ENCODE data around the gene MICB. TPM values are rescaled to one million over a fixed set of nuclear protein-coding genes. Genes with fewer than 3 reads are reported as not detected.
"Not testable (repeated sequence)": the region's sequence is repeated elsewhere in the genome, so short reads cannot be mapped to it uniquely, and the experiment has no call there.

The MICB gene
- total RNA-seq, 1 experiment from 2014 or later: 6.4 TPM

- CTCF ChIA-PET: no interaction called here
- intact Hi-C loops (cut with micrococcal nuclease; ENCODE audit: unreplicated experiment): loop anchor here (5.0 kb wide), 1 partner anchor 41 kb away; no protein-coding TSS in a partner anchor
- no peak overlapping the region for H3K4me3 ChIP-seq (ENCODE audit: low read depth, low read length)
- no peaks in the 10 kb centered on the region for H3K36me3 ChIP-seq (ENCODE audit: control insufficient read depth, insufficient read depth, low read length)
- Mint-ChIP-seq H3K4me1 (ENCODE audit: low read depth, unreplicated experiment) (no peaks in the 10 kb centered on the region), H3K9me3 (ENCODE audit: unreplicated experiment) (no peaks in the 10 kb centered on the region), H3K36me3 (ENCODE audit: insufficient read depth, unreplicated experiment) (no peaks in the 10 kb centered on the region), H3K4me3 (ENCODE audit: unreplicated experiment) (no peak overlapping the region), H3K27ac (ENCODE audit: unreplicated experiment) (no peak overlapping the region), H3K27me3 (ENCODE audit: insufficient read depth, unreplicated experiment) (peaks cover 8% of the 10 kb centered on the region)
- DNase-seq: no peak
- no peaks in the 10 kb centered on the region for H3K4me1 ChIP-seq
- no peaks in the 10 kb centered on the region for H3K9me3 ChIP-seq
- no peaks in the 10 kb centered on the region; the same call in 1 of the 2 replicates for H3K27me3 ChIP-seq (replicated peaks; ENCODE audit: control insufficient read depth, insufficient read depth, low read length)
- TF ChIP-seq CTCF (IDR thresholded peaks at IDR 0.05; ENCODE audit: insufficient read depth in 1 of 2, low read depth in 1 of 2, low read length in 1 of 2, severe bottlenecking in 1 of 2, unreplicated experiment in 1 of 2): no peak
- no TSS peak for BruUV-seq (replicated peaks)
- POLR2A ChIA-PET: no interaction called here
Observed at GRCh38 chr6:31483392-31483791, 14.6 kb upstream of the MICB start.

- no peaks in the 10 kb centered on the region for H3K4me1 ChIP-seq
- no peaks in the 10 kb centered on the region for H3K27me3 ChIP-seq (replicated peaks; ENCODE audit: control insufficient read depth, insufficient read depth, low read length)
- no peak for DNase-seq
- no peaks in the 10 kb centered on the region for H3K4me1 Mint-ChIP-seq (ENCODE audit: low read depth, unreplicated experiment)
- ChIA-PET CTCF (no interaction called here), POLR2A (no interaction called here)
- H3K9me3 Mint-ChIP-seq (ENCODE audit: unreplicated experiment): no peaks in the 10 kb centered on the region
- H3K9me3 ChIP-seq: no peaks in the 10 kb centered on the region
- H3K27ac Mint-ChIP-seq (ENCODE audit: unreplicated experiment): no peak overlapping the region
- no peak overlapping the region for H3K4me3 ChIP-seq (ENCODE audit: low read depth, low read length)
- no peaks in the 10 kb centered on the region for H3K36me3 ChIP-seq (ENCODE audit: control insufficient read depth, insufficient read depth, low read length)
- peaks cover 10% of the 10 kb centered on the region for H3K27me3 Mint-ChIP-seq (ENCODE audit: insufficient read depth, unreplicated experiment)
- no peak for TF ChIP-seq CTCF (IDR thresholded peaks at IDR 0.05; ENCODE audit: insufficient read depth in 1 of 2, low read depth in 1 of 2, low read length in 1 of 2, severe bottlenecking in 1 of 2, unreplicated experiment in 1 of 2)
- no peak overlapping the region for H3K4me3 Mint-ChIP-seq (ENCODE audit: unreplicated experiment)
- no peaks in the 10 kb centered on the region for H3K36me3 Mint-ChIP-seq (ENCODE audit: insufficient read depth, unreplicated experiment)
- no TSS peak for BruUV-seq (replicated peaks)
- intact Hi-C loops (cut with micrococcal nuclease; ENCODE audit: unreplicated experiment): no loop called here
Observed at GRCh38 chr6:31485055-31485454, 12.9 kb upstream of the MICB start.

- H3K4me3 ChIP-seq (ENCODE audit: low read depth, low read length); H3K9me3 ChIP-seq; H3K4me1 Mint-ChIP-seq (ENCODE audit: low read depth, unreplicated experiment); intact Hi-C loops (cut with micrococcal nuclease; ENCODE audit: unreplicated experiment); DNase-seq; BruUV-seq (replicated peaks); H3K9me3 Mint-ChIP-seq (ENCODE audit: unreplicated experiment); H3K4me3 Mint-ChIP-seq (ENCODE audit: unreplicated experiment); CTCF ChIA-PET; H3K27me3 ChIP-seq (replicated peaks; ENCODE audit: control insufficient read depth, insufficient read depth, low read length); H3K27ac Mint-ChIP-seq (ENCODE audit: unreplicated experiment); POLR2A ChIA-PET; H3K4me1 ChIP-seq; H3K36me3 Mint-ChIP-seq (ENCODE audit: insufficient read depth, unreplicated experiment); H3K36me3 ChIP-seq (ENCODE audit: control insufficient read depth, insufficient read depth, low read length): not testable (repeated sequence)
- H3K27me3 Mint-ChIP-seq (ENCODE audit: insufficient read depth, unreplicated experiment): peaks cover 14% of the 10 kb centered on the region
Observed at GRCh38 chr6:31486065-31486837, 11.7 kb upstream of the MICB start.

GRCh38 chr6:31487674-31488073 is 10.3 kb upstream of the MICB start:
- DNase-seq; H3K4me3 ChIP-seq (ENCODE audit: low read depth, low read length); H3K27ac Mint-ChIP-seq (ENCODE audit: unreplicated experiment); H3K4me3 Mint-ChIP-seq (ENCODE audit: unreplicated experiment); intact Hi-C loops (cut with micrococcal nuclease; ENCODE audit: unreplicated experiment); H3K9me3 Mint-ChIP-seq (ENCODE audit: unreplicated experiment); H3K9me3 ChIP-seq; H3K36me3 Mint-ChIP-seq (ENCODE audit: insufficient read depth, unreplicated experiment); H3K27me3 ChIP-seq (replicated peaks; ENCODE audit: control insufficient read depth, insufficient read depth, low read length); H3K4me1 Mint-ChIP-seq (ENCODE audit: low read depth, unreplicated experiment); H3K36me3 ChIP-seq (ENCODE audit: control insufficient read depth, insufficient read depth, low read length); H3K4me1 ChIP-seq; POLR2A ChIA-PET; BruUV-seq (replicated peaks); CTCF ChIA-PET: not testable (repeated sequence)
- peaks cover 11% of the 10 kb centered on the region for H3K27me3 Mint-ChIP-seq (ENCODE audit: insufficient read depth, unreplicated experiment)
